GM19468 (cell line): ENCODE measurements around the gene PSMD12.
"Not testable (repeated sequence)": the region's sequence is repeated elsewhere in the genome, so short reads cannot be mapped to it uniquely, and the experiment has no call there.

Experiments
- ATAC-seq: cut with Tn5 transposase; IDR thresholded peaks from one replicate; pipeline ENCODE4 v1.9.1; 2021; ENCODE audit warnings: mild to moderate bottlenecking, moderate library complexity, moderate number of reproducible peaks; ENCODE audit not compliant: unreplicated experiment; ENCODE audit errors: extremely low read depth

PSMD12 gene

GRCh38 chr17:67366193-67367157 is at the start of gene PSMD12:
TSS of gene PSMD12 (minus strand) at chr17:67366577. CDS start at chr17:67366519, 58 bp downstream.
- peak; percentile 61 for ATAC-seq

- ATAC-seq = no peak
Measured at GRCh38 chr17:67415291-67415690, 48.9 kb upstream of the PSMD12 start.

- no peak for ATAC-seq
Measured at GRCh38 chr17:67414559-67414958, 48.2 kb upstream of the PSMD12 start.

GRCh38 chr17:67414130-67414529 is 47.8 kb upstream of the PSMD12 start:
- ATAC-seq = no peak

- ATAC-seq = no peak
Measured at GRCh38 chr17:67413388-67413787, 47.0 kb upstream of the PSMD12 start.

- ATAC-seq = no peak
Measured at GRCh38 chr17:67412941-67413340, 46.6 kb upstream of the PSMD12 start.

GRCh38 chr17:67412032-67412431 is 45.7 kb upstream of the PSMD12 start:
- ATAC-seq = no peak

- ATAC-seq = no peak
Measured at GRCh38 chr17:67411397-67411796, 45.0 kb upstream of the PSMD12 start.

- ATAC-seq = not testable (repeated sequence)
Measured at GRCh38 chr17:67408455-67408830, 42.1 kb upstream of the PSMD12 start.

GRCh38 chr17:67403483-67403882 is 37.1 kb upstream of the PSMD12 start:
- no peak for ATAC-seq

GRCh38 chr17:67403065-67403464 is 36.7 kb upstream of the PSMD12 start:
- no peak for ATAC-seq

- no peak for ATAC-seq
Measured at GRCh38 chr17:67401598-67402504, 35.5 kb upstream of the PSMD12 start.

GRCh38 chr17:67401106-67401505 is 34.7 kb upstream of the PSMD12 start:
- ATAC-seq = no peak

- ATAC-seq = no peak
Measured at GRCh38 chr17:67400193-67400592, 33.8 kb upstream of the PSMD12 start.

- ATAC-seq = no peak
Measured at GRCh38 chr17:67399676-67400075, 33.3 kb upstream of the PSMD12 start.

- ATAC-seq = no peak
Measured at GRCh38 chr17:67393809-67394397, 27.5 kb upstream of the PSMD12 start.

- no peak for ATAC-seq
Measured at GRCh38 chr17:67392111-67392510, 25.7 kb upstream of the PSMD12 start.

- ATAC-seq = peak; percentile 72
Measured at GRCh38 chr17:67390646-67391361, 24.4 kb upstream of the PSMD12 start.

GRCh38 chr17:67390006-67390645 is 23.7 kb upstream of the PSMD12 start:
- ATAC-seq = no peak
